IMR-90 (cell line): ENCODE measurements around the gene PLOD1.

ENCODE experiments used
- ELK1 ChIP-seq: fragments of 150-350 bp; IDR thresholded peaks from 2 replicates; pipeline ENCODE4 v1.6.1; 2016; ENCODE audit warnings: low read depth, mild to moderate bottlenecking, low read length, moderate library complexity, borderline replicate concordance
- RCOR1 ChIP-seq: IDR thresholded peaks from 2 replicates; pipeline ENCODE4 v1.6.1; 2012; ENCODE audit warnings: mild to moderate bottlenecking, low read length, improper control_type of control experiment; ENCODE audit not compliant: insufficient replicate concordance

GRCh38 chr1:11888206-11888876 is 46.2 kb upstream of the PLOD1 start:
- no peak for TF ChIP-seq RCOR1
- no peak for TF ChIP-seq ELK1
